Measurements from ENCODE around the gene SMDT1.
"Not testable (repeated sequence)": the region's sequence is repeated elsewhere in the genome, so short reads cannot be mapped to it uniquely, and the experiment has no call there.

Gene SMDT1

DNA sequence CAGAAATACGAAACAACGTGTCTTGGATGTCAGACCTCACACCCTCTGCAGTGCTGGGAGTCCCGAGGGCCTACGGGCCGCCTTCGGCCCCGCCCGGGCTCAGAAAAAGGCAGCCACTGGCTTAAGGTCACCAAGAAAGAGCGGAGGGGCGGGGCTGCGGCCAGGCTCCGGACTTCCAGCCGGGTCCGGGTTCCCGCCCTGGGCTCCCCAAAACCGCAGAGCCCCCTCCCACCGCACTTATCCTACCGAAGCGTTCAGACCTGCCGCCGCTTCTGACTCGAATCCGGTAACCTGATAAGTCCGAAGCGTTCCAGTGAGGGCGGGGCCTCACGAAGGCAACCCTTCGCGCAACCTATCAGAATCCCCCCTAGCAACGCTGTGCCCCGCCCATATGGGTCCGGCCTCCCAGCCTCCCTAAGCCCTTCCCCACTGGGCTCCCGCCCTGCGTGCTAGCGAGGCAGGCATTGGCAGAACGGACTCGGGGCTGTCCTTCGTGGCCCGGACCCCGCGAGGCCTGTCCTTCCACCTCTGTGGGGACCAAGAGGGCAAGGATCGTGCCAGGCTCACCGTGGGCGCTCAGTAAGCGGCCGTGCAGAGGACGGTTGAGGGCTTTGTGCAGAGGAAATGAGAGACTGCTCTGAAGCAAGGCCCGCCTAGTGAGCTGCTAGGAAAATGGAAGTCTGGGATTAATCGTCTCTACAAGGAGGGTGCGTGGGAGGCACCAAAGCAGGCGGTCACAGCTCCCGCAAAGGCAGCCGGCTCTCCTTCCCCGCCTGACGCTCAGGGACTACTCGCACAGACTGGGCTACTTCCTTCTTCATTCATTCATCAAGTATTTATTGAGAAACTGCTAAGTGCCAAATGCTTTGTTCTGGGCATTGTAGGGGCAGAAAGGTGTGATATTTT is 8.7 kb upstream of the SMDT1 start, which contains the start of gene NAGA:
TSS of gene NAGA (minus strand) at position 296 of the 906 bp plus-strand sequence. CDS start 515 bp downstream, outside the sequence.
- DNase-seq (ENCODE audit: low read depth in 2 of 2) = peak; percentile 73 to 87

DNA sequence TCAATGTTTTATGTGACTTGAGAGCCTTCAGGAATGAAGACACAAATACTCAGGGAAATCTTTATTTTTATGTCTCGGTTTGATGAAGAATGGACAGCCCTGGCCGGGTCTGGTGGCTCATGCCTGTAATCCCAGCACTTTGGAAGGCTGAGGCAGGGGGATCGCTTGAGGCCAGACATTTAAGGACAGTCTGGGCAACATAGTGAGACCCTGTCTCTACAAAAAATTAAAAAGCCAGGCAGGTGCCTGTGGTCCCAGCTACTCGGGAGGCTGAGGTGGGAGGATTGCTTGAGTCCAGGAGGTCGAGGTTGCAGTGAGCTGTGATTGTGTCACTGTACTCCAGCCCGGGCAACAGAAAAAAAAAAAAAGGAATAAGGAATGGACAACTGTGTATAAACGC is 8.0 kb upstream of the SMDT1 start:
- DNase-seq (ENCODE audit: low read depth in 2 of 2) = not testable (repeated sequence)

DNA sequence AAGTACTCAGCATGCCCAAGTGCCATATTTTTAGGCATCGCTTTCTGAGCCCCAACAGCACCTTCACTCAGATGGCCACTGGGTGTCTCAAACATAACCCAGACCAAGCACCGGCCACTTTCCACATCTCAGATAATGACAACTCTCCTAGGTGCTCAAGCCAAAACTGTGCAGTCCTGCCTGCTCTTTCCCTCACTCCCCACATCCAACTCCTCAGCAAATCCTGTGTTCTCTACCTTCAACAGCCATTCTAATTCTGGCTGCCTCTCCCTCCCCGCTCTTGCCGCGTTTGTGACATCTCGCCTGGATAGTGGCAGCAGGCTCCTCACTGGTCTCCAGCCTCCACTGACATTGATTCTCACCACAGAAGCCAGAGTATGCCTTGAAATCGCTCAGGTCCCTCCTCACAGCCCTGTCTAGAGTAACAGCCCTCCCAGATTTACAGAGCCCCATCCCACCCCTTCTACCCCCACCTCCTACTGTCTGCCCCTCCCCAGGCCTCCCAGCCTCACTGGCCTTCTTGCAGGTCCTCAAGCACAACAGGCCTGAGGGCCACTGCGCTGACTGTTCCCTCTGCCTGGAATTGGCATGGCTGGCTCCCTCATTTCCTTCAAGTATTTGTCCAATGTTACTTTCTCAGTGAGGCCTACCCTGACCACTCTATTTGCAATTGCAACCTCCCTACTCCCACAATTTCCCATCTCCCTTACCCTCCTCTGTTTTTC is 6.7 kb upstream of the SMDT1 start:
- no peak for DNase-seq (ENCODE audit: low read depth in 2 of 2)

DNA sequence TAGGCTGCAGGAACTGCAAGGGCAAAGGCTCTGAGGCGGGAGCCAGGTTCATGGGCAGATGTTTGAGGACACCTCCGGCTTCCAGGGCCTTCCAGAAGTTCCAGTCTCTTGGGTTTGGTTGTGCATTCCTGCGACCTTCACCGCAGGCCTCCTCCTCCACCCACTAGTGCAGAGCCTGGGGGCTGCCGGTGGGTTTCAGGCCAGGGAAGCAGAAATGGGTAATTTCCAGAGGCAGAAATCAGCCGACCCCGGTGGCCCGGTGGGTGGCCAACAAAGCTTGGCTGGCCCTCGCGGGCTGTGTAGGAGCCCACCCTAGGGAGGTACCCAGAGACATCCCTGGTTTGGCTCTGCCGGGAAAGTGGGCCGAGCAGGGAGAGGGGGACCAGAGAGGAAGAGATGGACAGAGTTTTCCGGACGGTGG is 5.9 kb upstream of the SMDT1 start:
- no peak for DNase-seq (ENCODE audit: low read depth in 2 of 2)

DNA sequence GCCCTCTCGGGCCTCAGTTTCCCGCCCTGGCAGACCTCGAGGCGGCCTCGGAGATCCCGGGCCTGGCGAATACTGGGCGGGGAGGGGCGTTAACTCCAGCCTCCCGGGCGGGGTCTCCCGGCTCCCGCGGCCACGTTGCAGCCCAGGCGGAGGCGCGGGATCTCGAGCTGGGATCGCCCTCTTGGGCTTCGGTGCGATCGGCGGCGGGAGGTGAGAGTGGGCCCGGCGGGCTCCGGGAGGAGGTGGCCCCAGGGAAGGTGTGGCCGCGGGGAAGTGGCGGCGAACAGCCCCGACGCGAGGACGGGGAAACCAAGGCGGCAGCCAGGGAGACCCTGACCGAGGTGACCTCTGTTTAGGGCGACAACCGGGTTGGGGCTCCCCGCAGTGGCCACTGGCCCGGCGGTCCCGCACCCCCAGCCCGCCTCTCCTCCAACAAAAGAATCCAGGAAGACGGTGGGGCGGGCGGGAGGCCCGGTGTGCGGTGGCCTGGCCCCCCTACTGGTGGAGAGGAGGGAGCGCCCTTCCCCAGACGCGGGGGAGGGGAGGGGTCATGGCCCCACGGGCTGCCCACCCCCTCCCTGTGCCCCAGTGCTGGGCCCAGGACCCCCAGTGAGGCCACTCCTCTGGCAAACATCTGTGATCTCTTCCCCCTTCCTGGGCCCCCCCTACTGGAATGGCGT is 5.2 kb upstream of the SMDT1 start, which contains the start of gene PHETA2:
TSS of gene PHETA2 (plus strand) at position 117 of the 680 bp plus-strand sequence. CDS start 3,046 bp downstream, outside the sequence.
- DNase-seq (ENCODE audit: low read depth in 2 of 2) = peak; percentile 34 to 50

DNA sequence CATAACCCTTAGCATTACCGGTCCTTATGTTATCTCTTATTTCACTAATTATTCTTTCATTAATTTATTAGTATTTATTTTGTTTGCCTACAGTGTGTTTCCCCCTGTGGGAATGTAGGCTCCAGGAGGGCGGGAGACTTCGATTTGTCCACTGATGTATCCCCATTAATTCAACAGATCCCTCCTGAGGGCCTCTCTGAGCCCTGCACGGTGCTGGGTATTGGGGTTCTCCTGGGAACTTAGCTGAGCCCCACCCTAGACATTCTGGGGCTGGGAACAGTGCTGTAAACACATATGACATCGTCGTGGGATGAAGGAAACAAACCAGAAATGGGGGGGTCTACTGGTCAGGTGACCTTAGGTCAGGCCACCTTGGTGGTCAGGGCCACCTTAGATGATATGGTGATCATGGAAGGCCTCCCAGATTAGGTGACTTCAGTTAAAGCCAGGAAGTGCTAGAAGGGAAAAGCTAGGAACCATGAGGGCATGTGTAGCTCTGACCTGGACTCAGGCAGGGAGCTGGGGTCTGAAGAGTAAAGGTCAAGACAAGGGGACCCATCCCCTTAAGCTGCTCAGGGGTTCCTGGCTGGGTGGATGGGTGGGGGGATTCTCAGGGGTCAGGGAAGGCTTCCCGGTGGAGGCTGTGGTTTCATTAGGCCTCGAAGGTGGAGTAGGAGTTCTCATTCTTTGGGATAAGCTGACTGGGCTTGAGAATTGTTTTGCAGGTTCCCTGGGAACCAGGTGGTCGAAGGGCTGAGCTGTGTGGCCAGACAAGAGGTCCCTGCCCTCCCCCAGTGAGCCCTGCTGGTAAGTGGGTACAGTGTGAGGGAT is 4.4 kb upstream of the SMDT1 start:
- DNase-seq (ENCODE audit: low read depth in 2 of 2) = no peak

DNA sequence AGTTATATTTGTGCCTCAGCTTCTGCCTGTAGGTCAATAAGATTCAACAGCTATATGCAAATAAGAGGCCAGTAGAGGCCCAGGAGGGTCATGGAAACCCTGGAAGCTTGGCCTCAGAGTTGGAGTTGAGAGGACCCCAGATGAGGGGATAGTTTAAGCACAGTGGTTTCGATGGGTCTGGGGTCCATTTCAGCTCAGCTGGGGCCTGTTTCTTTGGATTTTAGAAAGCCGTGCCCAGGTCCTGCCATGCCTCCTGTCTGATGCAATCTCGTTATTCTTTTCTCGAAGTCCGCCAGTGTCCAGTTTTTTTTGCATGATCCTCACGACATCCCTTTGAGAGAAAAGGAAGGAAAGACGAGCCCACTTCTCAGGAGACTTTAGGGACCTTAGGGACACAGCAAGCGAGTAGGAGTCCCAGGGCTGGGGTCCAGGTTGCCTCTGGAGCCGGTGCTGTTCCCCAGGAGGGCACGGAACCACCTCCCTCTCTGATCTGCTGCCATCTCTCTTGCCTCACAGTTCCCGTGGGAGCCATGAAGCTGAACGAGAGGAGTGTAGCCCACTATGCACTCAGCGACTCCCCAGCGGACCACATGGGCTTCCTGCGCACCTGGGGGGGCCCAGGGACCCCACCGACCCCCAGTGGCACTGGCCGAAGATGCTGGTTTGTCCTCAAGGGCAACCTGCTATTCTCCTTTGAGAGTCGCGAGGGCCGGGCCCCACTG is 2.6 kb upstream of the SMDT1 start:
- no peak for DNase-seq (ENCODE audit: low read depth in 2 of 2)

DNA sequence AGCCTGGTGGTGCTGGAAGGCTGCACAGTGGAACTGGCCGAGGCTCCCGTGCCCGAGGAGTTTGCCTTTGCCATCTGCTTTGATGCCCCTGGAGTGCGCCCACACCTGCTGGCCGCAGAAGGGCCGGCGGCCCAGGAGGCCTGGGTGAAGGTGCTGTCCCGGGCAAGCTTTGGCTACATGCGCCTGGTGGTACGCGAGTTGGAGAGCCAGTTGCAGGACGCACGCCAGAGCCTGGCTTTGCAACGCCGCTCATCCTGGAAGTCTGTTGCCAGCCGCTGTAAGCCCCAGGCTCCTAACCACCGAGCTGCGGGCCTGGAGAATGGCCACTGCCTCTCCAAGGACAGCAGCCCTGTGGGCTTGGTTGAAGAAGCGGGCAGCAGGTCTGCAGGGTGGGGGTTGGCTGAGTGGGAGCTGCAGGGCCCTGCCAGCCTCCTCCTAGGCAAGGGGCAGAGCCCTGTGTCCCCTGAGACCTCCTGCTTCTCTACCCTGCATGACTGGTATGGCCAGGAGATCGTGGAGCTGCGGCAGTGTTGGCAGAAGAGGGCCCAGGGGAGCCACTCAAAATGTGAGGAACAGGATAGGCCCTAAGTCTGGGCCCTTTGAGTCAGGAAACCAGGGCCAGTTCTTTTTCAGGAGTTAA is 1.9 kb upstream of the SMDT1 start:
- DNase-seq (ENCODE audit: low read depth in 2 of 2) = no peak

DNA sequence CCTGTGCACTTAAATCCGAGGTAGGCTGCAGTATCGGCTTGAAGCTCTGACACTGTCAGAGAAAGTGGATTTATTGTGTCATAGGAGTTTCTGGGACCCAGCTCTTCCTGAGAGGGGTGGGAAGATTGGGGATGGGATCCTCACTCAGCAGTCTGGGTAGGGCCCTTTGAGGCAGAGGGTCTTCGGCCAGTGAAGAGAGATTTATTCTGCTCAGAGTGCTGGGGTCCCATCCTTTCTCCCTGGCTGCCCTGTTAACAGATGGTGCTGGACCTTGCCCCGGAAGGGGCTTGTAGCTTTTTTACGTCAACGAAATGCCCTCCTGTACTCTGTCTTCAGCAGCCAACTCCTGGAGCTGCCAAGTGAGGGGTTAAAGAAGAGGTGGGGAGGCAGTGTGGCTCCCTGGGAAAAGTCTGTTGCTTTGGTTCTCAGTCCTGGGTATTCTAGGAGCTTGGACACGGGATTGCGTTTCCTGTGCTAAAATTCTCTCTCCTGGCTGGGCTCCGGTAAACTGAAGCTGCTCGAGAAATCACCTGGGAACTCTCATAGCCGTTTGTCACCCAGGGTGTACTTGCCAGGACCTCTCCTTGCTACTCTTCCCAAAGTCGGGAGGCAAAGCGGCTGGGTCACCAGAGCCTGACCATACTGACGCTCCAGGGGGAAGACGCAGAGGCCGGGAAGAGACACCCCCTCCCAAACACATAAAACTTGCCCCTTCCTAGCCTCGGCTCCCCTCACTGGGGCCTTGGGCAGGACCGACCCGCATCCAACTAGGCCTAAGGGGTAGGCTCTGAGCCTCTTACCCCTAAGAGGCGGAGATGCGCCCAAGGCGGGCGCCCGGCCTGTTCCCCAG is 806 bp upstream of the SMDT1 start:
- DNase-seq (ENCODE audit: low read depth in 2 of 2) = no peak

DNA sequence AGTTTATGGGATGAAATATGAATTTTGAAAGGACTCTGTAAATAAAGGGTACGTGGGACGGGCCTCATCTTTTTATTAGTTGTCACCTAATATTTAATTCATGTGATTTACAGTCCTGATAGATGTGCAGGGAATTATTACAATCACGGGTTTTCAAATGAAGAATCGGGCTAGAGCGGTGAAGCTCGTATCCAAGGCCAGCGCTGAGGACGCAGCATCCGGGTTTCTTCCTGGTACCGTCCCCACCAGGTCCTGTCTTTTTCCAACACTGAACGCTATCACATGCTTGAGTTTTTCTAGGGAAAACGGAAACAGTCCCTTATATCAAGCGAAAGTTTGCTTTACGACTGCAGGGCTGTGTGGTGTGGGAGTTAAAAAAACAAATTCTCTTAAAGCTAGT is 787 bp downstream of the SMDT1 start:
- no peak for DNase-seq (ENCODE audit: low read depth in 2 of 2)

DNA sequence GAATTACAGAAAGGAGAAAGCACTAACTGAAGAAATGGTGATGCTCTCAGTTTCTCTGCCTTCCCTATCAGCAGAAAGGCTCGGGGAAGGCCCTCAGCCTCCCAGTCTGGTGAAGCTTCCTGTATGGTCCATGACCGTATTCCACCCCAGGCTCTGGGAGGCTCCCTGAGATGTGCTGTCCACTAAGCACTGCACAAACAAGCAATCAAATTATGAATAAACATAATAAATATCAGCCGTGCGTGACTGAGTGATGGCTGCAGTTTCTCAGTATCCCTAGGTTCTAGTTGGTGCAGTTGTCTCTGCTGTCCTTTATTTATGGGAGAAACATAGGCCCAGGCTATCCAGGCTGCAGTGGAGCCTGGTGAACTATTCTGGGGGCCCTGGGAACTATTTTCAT is 3.6 kb downstream of the SMDT1 start:
- no peak for DNase-seq (ENCODE audit: low read depth in 2 of 2)

DNA sequence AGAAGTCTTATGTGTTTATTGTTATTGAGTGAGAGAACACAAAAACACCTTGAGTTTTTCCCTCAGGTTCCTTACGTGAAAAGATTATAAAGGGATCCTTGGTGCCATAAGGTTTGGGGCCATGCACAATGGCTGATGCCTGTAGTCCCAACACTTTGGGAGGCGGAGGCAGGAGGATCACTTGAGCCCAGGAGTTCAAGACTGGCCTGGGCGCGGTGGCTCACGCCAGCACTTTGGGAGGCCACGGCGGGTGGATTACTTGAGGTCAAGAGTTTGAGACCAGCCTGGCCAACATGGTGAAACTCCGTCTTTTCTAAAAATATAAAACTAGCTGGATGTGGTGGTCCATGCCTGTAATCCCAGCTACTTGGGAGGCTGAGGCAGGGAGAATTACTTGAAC is 5.4 kb downstream of the SMDT1 start:
- no peak for DNase-seq (ENCODE audit: low read depth in 2 of 2)

DNA sequence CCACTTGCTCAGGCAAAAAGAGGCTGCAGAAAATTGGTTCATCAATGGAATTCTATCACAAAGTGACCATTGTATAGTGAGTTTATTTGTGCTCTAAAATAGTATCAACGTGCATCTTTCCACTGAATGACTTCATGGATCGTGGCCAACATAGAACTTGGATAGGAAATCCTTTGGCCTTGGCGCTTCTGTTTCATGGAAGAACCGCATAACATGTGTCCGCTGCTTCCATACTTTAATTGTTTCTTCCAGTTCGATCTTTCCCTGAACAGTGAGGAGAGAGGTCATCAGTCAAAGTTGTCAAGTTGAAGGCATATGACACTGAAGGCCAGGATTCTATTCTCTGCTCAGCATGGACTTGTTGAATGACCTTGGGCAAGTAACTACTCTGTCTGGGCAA is 6.6 kb downstream of the SMDT1 start:
- no peak for DNase-seq (ENCODE audit: low read depth in 2 of 2)

DNA sequence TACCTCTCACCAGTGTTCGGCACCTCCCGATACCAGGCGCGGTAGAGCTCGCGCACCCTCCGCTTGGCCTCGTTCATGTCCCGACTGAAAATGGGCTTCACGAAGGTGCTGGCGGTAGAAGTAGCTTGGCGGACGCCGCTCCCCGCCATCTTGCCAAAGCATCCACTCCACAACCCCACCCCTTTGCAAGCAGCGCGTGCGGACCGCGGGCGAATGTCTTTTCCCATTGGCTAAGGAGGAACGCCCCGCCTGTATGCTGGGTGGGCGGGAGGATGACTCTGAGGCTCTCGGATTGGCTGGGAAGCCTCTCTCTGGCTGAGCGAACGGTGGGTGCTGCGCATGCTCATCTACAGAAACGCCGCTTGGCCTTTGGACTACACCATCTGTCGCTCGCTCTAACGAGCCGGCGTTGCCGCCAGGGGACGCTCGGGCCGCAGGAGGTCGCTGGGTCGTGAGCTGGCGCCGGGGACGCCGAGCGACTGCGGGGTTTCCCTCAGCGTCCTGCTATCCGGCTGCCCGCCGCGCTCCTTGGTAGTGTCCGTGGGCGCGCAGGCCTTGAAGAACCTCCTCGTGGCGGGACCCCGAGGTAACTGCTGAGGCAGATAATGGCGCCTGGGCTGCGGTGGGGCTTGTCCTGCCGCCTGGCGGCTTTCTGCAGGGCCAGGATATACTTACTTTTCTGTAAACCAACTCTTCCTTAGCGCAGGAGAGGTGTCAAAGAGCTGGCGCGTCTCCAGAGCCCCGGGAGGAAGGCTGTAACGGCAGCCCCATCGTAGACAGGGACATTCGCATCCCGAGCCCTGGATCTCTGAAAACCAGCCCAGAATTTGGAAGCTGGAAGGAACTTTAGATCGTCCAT is 11.3 kb downstream of the SMDT1 start, which contains the start of gene NDUFA6:
TSS of gene NDUFA6 (minus strand) at position 177 of the 859 bp plus-strand sequence. CDS start at position 149, 28 bp downstream.
- DNase-seq (ENCODE audit: low read depth in 2 of 2) = peak; percentile 94 to 96

DNA sequence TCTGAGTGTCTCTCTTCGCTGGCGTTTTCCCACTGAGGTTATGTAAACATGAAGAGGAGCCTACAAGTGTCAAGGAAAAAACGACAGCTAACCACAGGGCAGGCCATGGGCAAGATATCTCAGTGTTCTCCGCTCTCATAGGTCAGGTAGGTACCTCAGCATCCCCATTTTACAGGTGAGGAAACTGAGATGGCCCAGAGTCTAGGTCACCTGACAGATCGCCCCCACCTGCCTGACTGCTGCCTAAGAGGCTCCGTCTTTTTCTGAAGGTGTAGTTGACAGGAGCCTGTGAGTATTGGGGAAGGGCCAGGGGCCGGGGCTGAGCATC is 11.9 kb downstream of the SMDT1 start:
- no peak for DNase-seq (ENCODE audit: low read depth in 2 of 2)

DNA sequence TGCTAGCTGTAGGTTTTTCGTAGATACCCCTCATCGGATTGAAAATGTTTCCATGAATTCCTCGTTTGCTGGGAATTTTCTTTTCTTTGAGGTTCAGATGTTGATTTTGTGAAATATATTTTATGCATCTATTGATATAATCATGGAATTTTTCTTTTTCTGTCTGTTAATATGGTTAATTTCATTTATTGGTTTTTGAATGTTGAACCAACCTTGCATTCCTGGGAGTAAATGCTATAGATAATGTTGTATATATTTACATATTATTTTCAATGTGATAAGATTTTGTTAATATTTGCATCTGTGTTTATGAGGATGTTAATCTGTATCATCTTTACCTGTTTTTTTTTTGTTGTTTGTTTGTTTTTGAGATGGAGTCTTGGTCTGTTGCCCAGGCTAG is 21.7 kb downstream of the SMDT1 start:
- DNase-seq (ENCODE audit: low read depth in 2 of 2) = no peak

DNA sequence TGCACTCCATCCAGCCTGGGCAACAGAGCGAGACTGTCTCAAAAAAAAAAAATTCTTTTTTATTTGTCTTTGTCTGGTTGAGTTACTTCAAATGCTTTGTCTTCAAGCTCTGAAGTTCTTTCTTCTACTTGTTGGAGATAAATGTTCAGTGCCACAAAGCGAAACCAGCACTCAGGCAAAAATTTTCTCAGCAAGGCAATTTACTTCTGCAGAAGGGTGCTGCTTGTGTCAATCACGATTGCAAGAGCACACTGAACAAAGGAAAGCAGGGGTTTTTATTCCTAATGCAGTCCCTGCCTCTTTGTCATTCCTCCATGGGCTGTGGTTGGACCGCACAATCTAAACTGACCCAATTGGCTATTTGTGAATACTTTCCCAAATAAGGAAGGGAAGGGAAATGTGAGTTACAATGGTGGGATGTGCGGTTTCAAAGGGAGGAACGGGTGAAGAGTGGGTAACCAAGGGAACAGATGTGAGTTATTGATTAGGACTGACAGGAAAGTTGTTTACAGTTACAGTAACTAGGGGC is 24.9 kb downstream of the SMDT1 start:
- DNase-seq (ENCODE audit: low read depth in 2 of 2) = not testable (repeated sequence)

DNA sequence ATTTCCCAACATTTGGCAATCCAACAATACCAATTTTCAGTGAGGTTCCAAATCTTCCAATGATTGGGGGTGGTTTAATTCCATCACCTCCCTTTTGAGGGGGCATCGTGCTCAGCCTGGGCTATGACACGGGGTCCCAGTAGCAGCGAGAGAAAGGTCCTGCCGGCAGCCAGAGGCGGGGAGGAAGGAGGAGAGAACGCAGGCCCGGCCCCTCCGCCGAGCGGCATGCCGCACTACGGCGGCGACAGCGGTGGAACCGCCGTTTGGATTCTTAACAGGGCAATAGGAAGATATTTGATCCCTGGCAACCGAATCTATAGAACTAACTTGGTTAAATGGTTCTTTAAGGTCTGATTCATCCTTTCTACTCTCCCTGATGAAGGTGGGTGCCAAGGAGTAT is 29.3 kb downstream of the SMDT1 start:
- DNase-seq (ENCODE audit: low read depth in 2 of 2) = no peak
